ENCODE measurements around the gene TMPRSS9. TPM values are rescaled to one million over a fixed set of nuclear protein-coding genes. Genes with fewer than 3 reads are reported as not detected.
A peak's percentile ranks its signal among the peaks of the same experiment; 100 is the strongest.

TMPRSS9 gene
- total and polyA plus RNA-seq, 2 donors from 2014 or later = not detected

GRCh38 chr19:2387367-2388288 is 27.6 kb downstream of the TMPRSS9 start:
- Histone ChIP-seq H3K27me3 (ENCODE audit: control insufficient read depth, insufficient read depth, low read length) (no peaks in the 10 kb centered on the region), H3K4me1 (ENCODE audit: control insufficient read depth in 2 of 3, insufficient read depth in 2 of 3, low read depth in 1 of 3, low read length in 3 of 3) (no peaks in the 10 kb centered on the region), H3K9ac (ENCODE audit: low read length in 3 of 3) (no peak overlapping the region), H3K36me3 (ENCODE audit: control insufficient read depth in 2 of 3, insufficient read depth in 3 of 3, low read length in 3 of 3) (no peaks in the 10 kb centered on the region), H3K4me3 (ENCODE audit: low read length in 3 of 3) (no peak overlapping the region), H3K9me3 (ENCODE audit: control insufficient read depth in 2 of 3, insufficient read depth in 1 of 3, low read length in 3 of 3) (no peaks in the 10 kb centered on the region), H3K27ac (ENCODE audit: low read depth in 2 of 2, low read length in 2 of 2) (no peak overlapping the region)
- FAIRE-seq = no peak
- no peak for TF ChIP-seq CTCF (IDR thresholded peaks at IDR 0.05; ENCODE audit: borderline replicate concordance, extremely low read depth, insufficient read depth)
- intact Hi-C loops (cut with DNase I) = no loop called here
- DNase-seq = no peak

GRCh38 chr19:2389594-2389993 is 29.5 kb downstream of the TMPRSS9 start:
- Histone ChIP-seq H3K9me3 (ENCODE audit: control insufficient read depth in 2 of 3, insufficient read depth in 1 of 3, low read length in 3 of 3) (no peaks in the 10 kb centered on the region), H3K9ac (ENCODE audit: low read length in 3 of 3) (no peak overlapping the region), H3K4me3 (ENCODE audit: low read length in 3 of 3) (no peak overlapping the region), H3K27ac (ENCODE audit: low read depth in 2 of 2, low read length in 2 of 2) (no peak overlapping the region), H3K36me3 (ENCODE audit: control insufficient read depth in 2 of 3, insufficient read depth in 3 of 3, low read length in 3 of 3) (no peaks in the 10 kb centered on the region), H3K4me1 (ENCODE audit: control insufficient read depth in 2 of 3, insufficient read depth in 2 of 3, low read depth in 1 of 3, low read length in 3 of 3) (no peaks in the 10 kb centered on the region), H3K27me3 (ENCODE audit: control insufficient read depth, insufficient read depth, low read length) (no peaks in the 10 kb centered on the region)
- DNase-seq (no peak), FAIRE-seq (no peak)
- intact Hi-C loops (cut with DNase I) = no loop called here
- no peak for TF ChIP-seq CTCF (IDR thresholded peaks at IDR 0.05; ENCODE audit: borderline replicate concordance, extremely low read depth, insufficient read depth)

GRCh38 chr19:2391118-2391725 is 31.2 kb downstream of the TMPRSS9 start:
- intact Hi-C loops (cut with DNase I) = no loop called here

More at GRCh38 chr19:2391118-2391725, 31.2 kb downstream of the TMPRSS9 start:
- peak in 3 of 5 donors; percentile 34 to 80 (median 67) for DNase-seq
- Histone ChIP-seq H3K4me3 (ENCODE audit: low read length in 3 of 3) (no peak overlapping the region), H3K4me1 (ENCODE audit: control insufficient read depth in 2 of 3, insufficient read depth in 2 of 3, low read depth in 1 of 3, low read length in 3 of 3) (no peaks in the 10 kb centered on the region), H3K9me3 (ENCODE audit: control insufficient read depth in 2 of 3, insufficient read depth in 1 of 3, low read length in 3 of 3) (no peaks in the 10 kb centered on the region), H3K27me3 (ENCODE audit: control insufficient read depth, insufficient read depth, low read length) (no peaks in the 10 kb centered on the region), H3K36me3 (ENCODE audit: control insufficient read depth in 2 of 3, insufficient read depth in 3 of 3, low read length in 3 of 3) (no peaks in the 10 kb centered on the region), H3K9ac (ENCODE audit: low read length in 3 of 3) (no peak overlapping the region), H3K27ac (ENCODE audit: low read depth in 2 of 2, low read length in 2 of 2) (no peak overlapping the region)
- peak; percentile 73 for TF ChIP-seq CTCF (IDR thresholded peaks at IDR 0.05; ENCODE audit: borderline replicate concordance, extremely low read depth, insufficient read depth)
- peak; percentile 61 for FAIRE-seq
